Left lobe of liver (tissue), 2 donors: Measurements from ENCODE around the gene PRPF38A. TPM values are rescaled to one million over a fixed set of nuclear protein-coding genes. Genes with fewer than 3 reads are reported as not detected.

ENCODE experiments used
- ATAC-seq: fragments of 200-7000 bp; cut with Tn5 transposase; one replicate; pipeline ENCODE4 v1.9.1; 2020; ENCODE audit warnings: mild to moderate bottlenecking, moderate library complexity
- DNase-seq: peaks from one replicate; pipeline ENCODE4 v3.0.0-alpha.2; 2020; ENCODE audit warnings: low spot score
- total RNA-seq: library from RNA; stranded (reverse); gene quantifications from one replicate; pipeline ENCODE4 v1.2.1, GENCODE V29; 2021
- donor health status: DM: no; HTN: no; CAD: no; lungs with moderate emphysema.
- donor health status: DM: no; HTN: yes; CAD: no.

PRPF38A gene
- total RNA-seq, 1 donor from 2014 or later: 11.8 TPM

GRCh38 chr1:52399629-52400028 lies 4.8 kb upstream of the PRPF38A start:
- ATAC-seq (no peak), DNase-seq (no peak)

DNA sequence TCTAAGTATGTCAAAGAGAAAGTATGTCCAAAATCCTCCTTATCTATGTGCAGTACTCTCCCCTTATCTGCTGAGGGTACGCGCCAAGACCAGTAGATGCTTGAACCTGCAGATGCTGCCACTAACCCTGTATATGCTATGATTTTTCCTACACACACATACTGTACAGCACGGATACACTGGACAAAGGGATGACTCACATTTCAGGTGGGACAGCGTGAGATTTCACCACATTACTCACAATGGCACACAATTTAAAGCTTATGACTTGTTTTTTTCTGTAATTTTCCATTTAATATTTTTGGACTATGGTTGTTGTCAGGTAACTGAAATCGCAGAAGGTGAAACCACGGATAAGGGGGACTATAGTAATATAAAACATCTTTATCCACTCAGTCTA lies 4.3 kb upstream of the PRPF38A start:
- ATAC-seq: no peak
- DNase-seq: no peak

GRCh38 chr1:52402860-52403240 lies 1.6 kb upstream of the PRPF38A start:
- ATAC-seq (peak; percentile 10), DNase-seq (no peak)

DNA sequence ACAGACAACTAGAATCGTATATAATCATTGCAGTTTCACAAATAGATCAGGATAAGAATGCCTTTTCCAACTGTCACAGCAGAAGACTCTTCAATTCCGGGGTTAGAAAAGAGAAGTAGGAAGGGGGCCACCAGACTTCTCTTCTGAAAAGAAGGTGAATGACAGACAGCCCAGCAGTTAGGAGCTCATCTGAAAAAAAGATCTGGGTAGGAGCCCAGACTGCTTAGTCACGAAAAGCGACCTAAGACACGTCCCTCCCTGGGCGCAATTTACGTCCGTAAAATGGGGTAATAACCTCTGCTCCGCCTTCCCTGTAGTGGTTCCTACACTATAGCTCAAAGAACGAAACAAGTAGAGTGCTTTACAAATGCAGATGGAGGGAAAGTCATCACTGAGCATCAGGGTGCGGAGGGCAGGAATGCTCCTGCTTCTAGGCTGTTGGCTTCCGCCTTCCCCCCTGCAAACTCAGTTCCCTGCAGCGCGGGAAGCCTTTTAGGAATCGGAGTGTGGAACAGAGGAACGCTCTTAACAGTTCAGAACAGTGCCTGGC lies 761 bp upstream of the PRPF38A start:
- ATAC-seq (no peak), DNase-seq (no peak)

DNA sequence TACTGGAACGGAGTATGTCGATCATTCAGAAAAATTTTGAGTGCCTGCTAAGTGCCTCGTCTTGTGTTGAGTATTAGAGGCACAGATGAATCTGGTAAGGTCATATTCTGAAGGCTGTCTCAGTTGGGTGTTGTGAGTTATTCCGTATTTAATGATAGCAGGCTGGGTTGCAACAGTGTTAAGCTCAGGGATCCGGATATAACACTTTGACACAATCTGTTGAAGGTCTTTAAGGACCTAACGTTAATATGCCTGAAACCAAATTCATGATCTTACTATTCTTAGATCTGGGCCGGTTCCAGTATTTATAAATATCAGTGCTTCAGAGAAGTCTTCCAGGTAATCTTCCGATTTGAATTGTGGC lies 555 bp downstream of the PRPF38A start:
- DNase-seq (no peak), ATAC-seq (no peak)

GRCh38 chr1:52413410-52413989 lies 9.1 kb downstream of the PRPF38A start:
- no peak for DNase-seq

DNA sequence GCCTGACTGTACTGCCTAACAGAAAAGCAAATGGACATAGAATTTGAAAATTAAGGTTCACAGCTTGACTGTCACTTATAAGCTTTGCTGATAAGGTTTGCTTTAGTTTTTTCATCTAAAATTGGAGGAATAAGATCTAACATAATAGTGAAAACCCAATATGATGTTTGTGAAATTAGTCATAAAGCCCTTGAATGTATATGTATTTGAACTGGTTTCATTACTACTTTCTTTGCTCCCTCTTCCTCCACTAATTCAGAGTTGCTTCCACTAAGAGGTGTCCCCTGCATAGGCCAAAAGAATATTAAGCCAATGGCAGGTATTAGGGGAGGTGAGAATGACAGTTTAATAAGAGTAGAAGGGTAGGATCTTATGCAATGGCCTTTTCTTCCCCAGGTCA lies 10.5 kb downstream of the PRPF38A start:
- no peak for DNase-seq
- ATAC-seq: no peak

More at GRCh38 chr1:52413410-52413989, 9.1 kb downstream of the PRPF38A start:
- ATAC-seq: no peak

DNA sequence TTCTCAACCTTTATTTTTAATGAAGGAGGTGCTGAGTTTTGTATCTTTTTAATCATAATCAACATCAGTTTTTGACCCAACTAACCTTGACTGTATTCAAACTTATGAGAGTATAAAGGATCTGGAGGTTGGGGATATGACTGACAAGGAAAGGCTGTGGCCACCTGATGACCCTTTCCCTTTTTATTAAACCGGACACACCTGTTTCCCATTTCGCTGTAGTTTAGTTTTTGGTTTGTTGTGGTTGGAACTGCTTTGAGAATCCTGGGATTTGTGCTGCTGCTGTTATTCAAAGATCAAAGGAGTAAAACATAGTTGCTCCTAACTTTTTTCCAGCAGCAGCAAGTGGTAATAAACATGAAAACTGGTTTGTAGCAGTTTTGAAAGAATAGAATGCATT lies 12.4 kb downstream of the PRPF38A start:
- no peak for ATAC-seq
- DNase-seq: no peak

DNA sequence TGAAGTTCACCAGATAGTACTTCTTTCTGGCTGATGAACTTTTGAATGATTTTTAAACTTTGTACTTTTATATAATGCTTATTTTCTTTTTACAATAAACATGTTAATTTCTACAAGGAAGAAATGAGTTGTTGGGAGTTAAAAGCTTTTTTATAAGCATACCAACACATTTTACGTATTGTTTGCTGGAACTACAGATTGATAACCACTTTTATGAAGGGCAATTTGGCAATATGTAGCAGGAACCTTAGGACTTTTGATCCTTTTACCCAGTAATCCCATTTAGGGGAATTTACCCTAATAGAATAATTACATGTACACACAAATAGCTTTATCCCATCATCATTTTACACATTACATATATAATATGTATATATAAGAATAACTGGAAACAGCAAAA lies 16.3 kb downstream of the PRPF38A start:
- DNase-seq (no peak), ATAC-seq (no peak)

GRCh38 chr1:52423055-52423454 lies 18.7 kb downstream of the PRPF38A start:
- no peak for ATAC-seq
- no peak for DNase-seq

GRCh38 chr1:52423771-52424170 lies 19.4 kb downstream of the PRPF38A start:
- DNase-seq (no peak), ATAC-seq (no peak)

GRCh38 chr1:52424231-52424636 lies 19.8 kb downstream of the PRPF38A start:
- DNase-seq (no peak), ATAC-seq (no peak)

DNA sequence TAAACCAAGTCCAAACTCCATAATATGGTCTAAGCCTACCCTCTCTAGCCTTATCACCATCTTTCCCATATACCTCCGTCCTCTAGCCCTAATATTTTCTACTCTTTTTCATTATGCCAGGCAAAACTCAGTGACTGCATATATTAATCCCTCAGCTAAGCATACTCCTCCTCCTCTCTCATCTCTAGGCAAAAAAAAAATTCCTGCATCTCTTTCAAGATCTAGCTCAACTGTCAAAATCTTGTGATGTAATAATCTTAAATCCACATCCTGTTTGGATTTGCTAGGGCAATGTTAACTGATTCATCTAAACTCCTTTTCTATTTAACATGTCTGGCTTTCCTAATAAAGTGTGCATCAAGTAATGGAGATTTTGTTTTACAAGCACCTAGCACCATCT lies 20.4 kb downstream of the PRPF38A start:
- DNase-seq (no peak), ATAC-seq (no peak)

DNA sequence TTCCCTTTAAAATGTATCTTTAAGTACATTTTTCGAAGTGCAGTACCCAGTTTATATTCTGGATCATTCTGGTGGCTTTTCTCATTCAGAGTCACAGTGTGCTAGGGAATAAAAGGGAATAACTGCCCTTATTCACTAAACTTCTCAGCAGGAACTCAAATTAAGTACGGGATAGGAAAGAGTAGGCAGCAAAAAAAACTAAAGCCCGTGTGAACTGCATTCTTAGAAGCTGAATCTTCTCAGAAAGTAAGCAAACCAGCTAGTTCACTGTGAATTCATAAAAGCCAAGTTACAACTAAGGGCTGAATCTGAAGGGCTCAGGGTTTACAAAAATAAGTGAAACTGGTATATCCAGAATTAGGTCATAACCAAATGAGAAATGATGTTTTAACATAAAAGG lies 22.0 kb downstream of the PRPF38A start:
- ATAC-seq (no peak), DNase-seq (no peak)

DNA sequence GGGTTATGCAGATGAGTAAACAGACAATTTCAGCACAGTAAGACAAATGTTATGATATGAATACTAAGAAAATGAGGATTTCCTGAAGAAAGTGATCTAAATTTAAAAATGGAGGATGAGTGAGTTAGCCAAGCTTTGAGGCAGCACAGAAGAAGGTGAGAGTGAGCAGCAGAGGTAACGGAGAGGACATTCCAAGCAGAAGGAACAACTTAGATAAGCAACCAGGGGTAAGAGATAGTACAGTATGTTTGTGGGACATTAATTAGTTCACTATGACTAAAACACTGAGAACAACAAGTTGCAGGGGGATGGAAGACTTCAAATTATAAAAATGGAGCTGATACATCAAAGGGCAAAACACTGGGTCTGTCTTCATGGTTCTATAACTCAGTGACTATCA lies 22.8 kb downstream of the PRPF38A start:
- no peak for ATAC-seq

DNA sequence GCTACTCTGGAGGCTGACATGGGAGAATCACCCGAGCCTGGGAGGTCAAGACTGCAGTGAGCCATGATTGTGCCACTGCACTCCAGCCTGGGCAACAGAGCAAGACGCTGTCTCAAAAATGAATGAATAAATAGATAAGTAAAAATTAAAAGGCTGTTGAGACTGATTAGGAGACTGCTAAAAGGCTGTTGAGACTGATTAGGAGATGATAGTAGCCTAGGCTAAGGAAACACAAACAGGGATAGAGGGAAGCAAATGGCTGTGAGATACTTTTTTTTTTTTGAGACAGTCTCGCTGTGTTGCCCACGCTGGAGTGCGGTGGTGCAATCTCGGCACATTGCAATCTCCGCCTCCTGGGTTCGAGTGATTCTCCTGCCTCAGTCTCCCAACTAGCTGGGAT lies 28.4 kb downstream of the PRPF38A start:
- DNase-seq: no peak
- no peak for ATAC-seq

More for the DNA sequence above, 22.8 kb downstream of the PRPF38A start:
- DNase-seq: no peak

- DNase-seq: no peak
- no peak for ATAC-seq
Observed at GRCh38 chr1:52435211-52435610, 30.8 kb downstream of the PRPF38A start.

GRCh38 chr1:52435650-52436049 lies 31.2 kb downstream of the PRPF38A start:
- ATAC-seq: no peak

GRCh38 chr1:52436817-52437216 lies 32.4 kb downstream of the PRPF38A start:
- no peak for DNase-seq

More at GRCh38 chr1:52435650-52436049, 31.2 kb downstream of the PRPF38A start:
- no peak for DNase-seq

GRCh38 chr1:52439976-52440375 lies 35.6 kb downstream of the PRPF38A start:
- ATAC-seq (no peak), DNase-seq (no peak)

More at GRCh38 chr1:52436817-52437216, 32.4 kb downstream of the PRPF38A start:
- ATAC-seq: no peak

DNA sequence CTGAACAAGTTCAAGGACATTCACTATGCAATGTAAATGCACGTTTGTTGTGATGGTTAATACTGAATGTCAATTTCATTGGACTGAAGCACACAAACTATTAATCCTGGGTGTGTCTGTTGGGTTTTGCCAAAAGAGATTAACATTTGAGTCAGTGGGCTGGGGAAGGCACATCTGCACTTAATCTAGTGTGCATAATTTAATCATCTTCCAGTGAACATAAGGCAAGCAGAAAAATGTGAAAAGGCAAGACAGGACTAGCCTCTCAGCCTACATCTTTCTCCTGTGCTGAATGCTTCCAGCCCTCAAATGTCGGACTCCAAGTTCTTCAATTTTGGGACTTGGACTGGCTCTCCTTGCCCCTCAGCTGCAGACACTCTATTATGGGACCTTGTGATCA lies 40.1 kb downstream of the PRPF38A start:
- ATAC-seq (no peak), DNase-seq (no peak)

DNA sequence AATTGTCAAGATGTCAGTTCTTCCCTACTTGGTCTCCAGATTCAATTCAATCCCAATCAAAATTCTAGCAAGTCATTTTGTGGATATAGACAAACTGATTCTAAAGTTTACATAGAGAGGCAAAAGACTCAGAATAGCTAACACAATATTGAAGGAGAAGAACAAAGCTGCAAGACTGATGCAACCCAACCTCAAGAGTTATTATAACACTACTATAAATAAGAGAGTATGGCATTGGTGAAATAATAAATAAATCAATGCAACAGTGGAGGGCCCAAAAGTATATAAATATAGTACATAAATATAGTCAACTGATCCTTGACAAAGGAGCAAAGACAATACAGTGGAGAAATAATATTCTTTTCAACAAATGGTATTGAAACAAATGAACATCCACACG lies 49.7 kb downstream of the PRPF38A start:
- DNase-seq (no peak), ATAC-seq (no peak)

- no peak for ATAC-seq
- no peak for DNase-seq
Observed at GRCh38 chr1:52454779-52455178, 50.4 kb downstream of the PRPF38A start.
